ENCODE measurements around the gene ADAM22. TPM values are rescaled to one million over a fixed set of nuclear protein-coding genes. Genes with fewer than 3 reads are reported as not detected.

Gene ADAM22
- polyA plus RNA-seq, 1 donor from 2014 or later = 46.3 TPM

GRCh38 chr7:88153378-88153777 is 219.3 kb downstream of the ADAM22 start:
- H3K9me2 ChIP-seq (ENCODE audit: insufficient read depth, low read length) = no peaks in the 10 kb centered on the region
- H3K27ac ChIP-seq (ENCODE audit: low read length) = no peak overlapping the region
- no peak overlapping the region for H3K4me3 ChIP-seq (ENCODE audit: low read length)
- no peaks in the 10 kb centered on the region for H4K20me1 ChIP-seq (ENCODE audit: insufficient read depth)
- no peak overlapping the region for H2AFZ ChIP-seq (ENCODE audit: low read depth, low read length)
- no peak overlapping the region for H3K9ac ChIP-seq (ENCODE audit: low read length)
- no peak overlapping the region for H3K4me2 ChIP-seq (ENCODE audit: low read length)
- no peaks in the 10 kb centered on the region for H3K9me3 ChIP-seq (ENCODE audit: low read length)
- no peaks in the 10 kb centered on the region for H3K79me2 ChIP-seq (replicated peaks; ENCODE audit: insufficient read depth, low read length)
- TF ChIP-seq EP300 (conservative IDR thresholded peaks at IDR 0.05; ENCODE audit: poor library complexity, severe bottlenecking) = no peak
- TF ChIP-seq MXI1 (conservative IDR thresholded peaks at IDR 0.05; ENCODE audit: poor library complexity, severe bottlenecking) = no peak
- TF ChIP-seq POLR2AphosphoS5 (IDR thresholded peaks at IDR 0.05) = no peak
- no peak for TF ChIP-seq EZH2 (IDR thresholded peaks at IDR 0.05; ENCODE audit: borderline replicate concordance, insufficient read depth, low read length, poor library complexity, severe bottlenecking)
- no peak for TF ChIP-seq RAD21 (conservative IDR thresholded peaks at IDR 0.05)
- no peak for TF ChIP-seq TAF1 (IDR thresholded peaks at IDR 0.05; ENCODE audit: low read depth)
- no peak for TF ChIP-seq SMC3 (conservative IDR thresholded peaks at IDR 0.05; ENCODE audit: poor library complexity)
- TF ChIP-seq CTCF (IDR thresholded peaks at IDR 0.05; ENCODE audit: poor library complexity, severe bottlenecking) = no peak
- no peak for TF ChIP-seq REST (IDR thresholded peaks at IDR 0.05; ENCODE audit: borderline replicate concordance)
- H3K36me3 ChIP-seq (ENCODE audit: insufficient read depth, low read length) = no peaks in the 10 kb centered on the region
- H3F3A ChIP-seq (ENCODE audit: insufficient read depth, low read length, poor library complexity, severe bottlenecking) = no peaks in the 10 kb centered on the region
- H3K27me3 ChIP-seq (ENCODE audit: insufficient read depth, low read depth, low read length) = no peaks in the 10 kb centered on the region

- Histone ChIP-seq H3K9me2 (ENCODE audit: insufficient read depth, low read length) (no peaks in the 10 kb centered on the region), H3K27ac (ENCODE audit: low read length) (no peak overlapping the region), H2AFZ (ENCODE audit: low read depth, low read length) (no peak overlapping the region), H3K4me2 (ENCODE audit: low read length) (no peak overlapping the region), H3K27me3 (ENCODE audit: insufficient read depth, low read depth, low read length) (no peaks in the 10 kb centered on the region), H3K79me2 (replicated peaks; ENCODE audit: insufficient read depth, low read length) (no peaks in the 10 kb centered on the region), H3F3A (ENCODE audit: insufficient read depth, low read length, poor library complexity, severe bottlenecking) (no peaks in the 10 kb centered on the region), H3K36me3 (ENCODE audit: insufficient read depth, low read length) (peaks cover 10% of the 10 kb centered on the region), H3K9me3 (ENCODE audit: low read length) (no peaks in the 10 kb centered on the region), H3K4me3 (ENCODE audit: low read length) (no peak overlapping the region), H3K9ac (ENCODE audit: low read length) (no peak overlapping the region), H4K20me1 (ENCODE audit: insufficient read depth) (no peaks in the 10 kb centered on the region)
- TF ChIP-seq RAD21 (conservative IDR thresholded peaks at IDR 0.05) (no peak), TAF1 (IDR thresholded peaks at IDR 0.05; ENCODE audit: low read depth) (no peak), REST (IDR thresholded peaks at IDR 0.05; ENCODE audit: borderline replicate concordance) (no peak), POLR2AphosphoS5 (IDR thresholded peaks at IDR 0.05) (no peak), EP300 (conservative IDR thresholded peaks at IDR 0.05; ENCODE audit: poor library complexity, severe bottlenecking) (no peak), EZH2 (IDR thresholded peaks at IDR 0.05; ENCODE audit: borderline replicate concordance, insufficient read depth, low read length, poor library complexity, severe bottlenecking) (no peak), SMC3 (conservative IDR thresholded peaks at IDR 0.05; ENCODE audit: poor library complexity) (no peak), MXI1 (conservative IDR thresholded peaks at IDR 0.05; ENCODE audit: poor library complexity, severe bottlenecking) (no peak), CTCF (IDR thresholded peaks at IDR 0.05; ENCODE audit: poor library complexity, severe bottlenecking) (no peak)
Observed at GRCh38 chr7:88155756-88156155, 221.7 kb downstream of the ADAM22 start.
